ENCODE results near the gene SFMBT1.

Gene SFMBT1

DNA sequence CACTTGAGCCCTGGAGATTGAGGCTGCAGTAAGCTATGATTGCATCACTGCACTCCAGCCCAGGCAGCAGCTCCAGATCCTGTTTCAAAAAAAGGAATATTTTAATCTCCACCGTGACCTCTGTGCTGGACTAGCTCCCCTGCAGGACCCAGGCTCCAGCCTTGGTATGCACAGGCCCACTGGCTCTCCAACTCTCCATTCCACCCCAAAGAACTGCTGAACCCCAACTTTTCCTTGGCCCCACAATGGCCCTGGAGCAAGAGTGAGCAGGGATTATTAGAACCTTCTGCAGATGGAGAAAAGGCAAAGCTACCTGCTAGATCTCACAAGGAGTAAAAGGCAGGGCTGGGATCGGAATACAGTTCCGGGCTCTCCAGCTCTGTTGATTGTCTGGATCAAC lies 32.8 kb upstream of the SFMBT1 start:
- no peak for TF ChIP-seq CTCF (conservative IDR thresholded peaks at IDR 0.05)
- H3K27ac ChIP-seq, result no peak overlapping the region

GRCh38 chr3:53077476-53078220 lies 31.8 kb upstream of the SFMBT1 start:
- TF ChIP-seq CTCF (conservative IDR thresholded peaks at IDR 0.05), result no peak
- H3K27ac ChIP-seq, result no peak overlapping the region

- no peak for TF ChIP-seq CTCF (conservative IDR thresholded peaks at IDR 0.05)
- no peak overlapping the region for H3K27ac ChIP-seq
Measured at GRCh38 chr3:53075743-53076140, 29.9 kb upstream of the SFMBT1 start.

GRCh38 chr3:53074761-53075742 lies 29.2 kb upstream of the SFMBT1 start:
- TF ChIP-seq CTCF (conservative IDR thresholded peaks at IDR 0.05), result no peak
- no peak overlapping the region for H3K27ac ChIP-seq

DNA sequence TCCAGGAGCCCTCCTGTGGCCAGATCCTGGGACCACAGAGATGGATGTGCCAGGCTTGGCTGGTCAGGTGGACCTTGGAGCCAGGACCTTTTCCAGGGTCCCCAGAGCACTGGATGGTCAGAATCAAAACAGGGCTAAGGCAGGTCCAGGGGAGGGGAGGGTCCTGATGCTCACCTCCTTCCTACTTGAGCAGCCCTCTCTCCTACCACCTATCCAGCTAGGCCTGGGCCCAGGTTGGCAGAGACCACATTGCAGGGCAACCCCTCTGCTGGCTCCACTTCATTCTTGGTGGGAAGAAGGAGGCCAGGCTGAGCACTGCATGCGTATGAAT lies 28.5 kb upstream of the SFMBT1 start:
- no peak overlapping the region for H3K27ac ChIP-seq
- TF ChIP-seq CTCF (conservative IDR thresholded peaks at IDR 0.05), result no peak; the same call in 1 of the 2 replicates

GRCh38 chr3:53073553-53074365 lies 27.9 kb upstream of the SFMBT1 start:
- H3K27ac ChIP-seq, result peak overlapping the region; percentile 72

More at GRCh38 chr3:53073553-53074365, 27.9 kb upstream of the SFMBT1 start:
- 0 out of 2 replicates have a peak, but pooled peaks have one; percentile 18 for TF ChIP-seq CTCF (conservative IDR thresholded peaks at IDR 0.05)

All from VCaP (cell line).